Stimulated activated effector memory CD8-positive, alpha-beta T cell treated with anti-CD3 and anti-CD28 coated beads, Interleukin-12 subunit alpha, Interleukin-12 subunit beta, amount 100 ng/mL, for 72 hours (primary cell): ENCODE results near the gene KCNA1.

Source experiments
- ATAC-seq: fragments of 150-1000 bp; cut with Tn5 transposase; 2 replicates; pipeline ENCODE4 v1.10.0; 2021
- DNase-seq, 2 donors: peaks; one replicate each; pipeline ENCODE4 v3.0.0; 2021 to 2022; ENCODE audit warnings: low spot score in 2 of 2
- H3K27ac Mint-ChIP-seq: one replicate; pipeline ENCODE4 v1.8.0; 2022; ENCODE audit warnings: mild to moderate bottlenecking, mixed read lengths
- H3K36me3 Mint-ChIP-seq: one replicate; pipeline ENCODE4 v1.8.0; 2022; ENCODE audit warnings: mild to moderate bottlenecking, mixed read lengths
- H3K4me1 Mint-ChIP-seq: one replicate; pipeline ENCODE4 v1.8.0; 2022; ENCODE audit warnings: mixed read lengths
- H3K4me3 Mint-ChIP-seq: one replicate; pipeline ENCODE4 v1.8.0; 2022; ENCODE audit warnings: mild to moderate bottlenecking, mixed read lengths
- H3K9me3 Mint-ChIP-seq: one replicate; pipeline ENCODE4 v1.8.0; 2022; ENCODE audit warnings: mixed read lengths

The KCNA1 gene

GRCh38 chr12:4943067-4943937, 33.6 kb downstream of the KCNA1 start:
- no peaks in the 10 kb centered on the region for H3K4me1 Mint-ChIP-seq
- H3K36me3 Mint-ChIP-seq, result no peaks in the 10 kb centered on the region
- DNase-seq (no peak), ATAC-seq (no peak)
- H3K27ac Mint-ChIP-seq, result no peak overlapping the region
- no peak overlapping the region for H3K4me3 Mint-ChIP-seq
- H3K9me3 Mint-ChIP-seq, result no peaks in the 10 kb centered on the region

DNA sequence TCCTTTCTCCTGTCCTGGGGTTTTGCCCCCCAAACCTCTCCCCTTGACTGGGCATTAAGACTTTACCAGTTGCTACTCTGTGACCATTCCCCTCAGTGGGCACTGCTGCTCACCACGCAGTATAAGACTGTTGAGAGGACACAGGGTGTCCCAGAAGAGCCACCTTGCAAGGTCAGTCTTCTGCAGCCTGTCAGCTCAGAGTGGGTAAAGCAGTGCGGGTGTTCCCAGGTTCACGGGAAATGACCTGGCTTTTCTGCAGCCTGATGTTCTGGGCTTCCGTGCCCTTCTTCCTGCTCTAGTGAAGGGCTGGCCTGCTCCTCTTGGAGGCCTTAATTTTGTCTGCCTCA, 34.2 kb downstream of the KCNA1 start:
- peak; percentile 49 for ATAC-seq
- Mint-ChIP-seq H3K27ac (no peak overlapping the region), H3K4me3 (no peak overlapping the region)

DNA sequence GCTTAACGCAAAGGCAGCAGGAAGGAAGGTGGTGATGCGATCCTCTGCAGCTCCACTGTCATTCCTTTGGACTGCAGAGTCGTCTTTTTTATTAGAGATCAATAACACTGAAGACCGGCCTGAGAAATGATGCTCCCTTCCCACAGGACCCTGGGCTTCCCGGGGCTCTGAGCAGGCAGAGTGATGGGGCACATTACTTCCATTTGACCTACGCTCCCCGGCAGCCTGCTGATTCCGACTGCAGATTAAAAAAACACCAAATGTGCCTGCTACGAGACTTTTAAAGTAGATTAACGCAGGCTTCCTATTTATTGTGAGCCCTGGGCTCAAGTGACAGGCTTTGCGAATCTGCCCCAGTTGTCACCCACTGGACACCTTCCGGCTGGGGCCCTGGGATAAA, 37.5 kb downstream of the KCNA1 start:
- H3K4me1 Mint-ChIP-seq, result no peaks in the 10 kb centered on the region
- no peaks in the 10 kb centered on the region for H3K9me3 Mint-ChIP-seq
- H3K4me3 Mint-ChIP-seq, result no peak overlapping the region
- no peaks in the 10 kb centered on the region for H3K36me3 Mint-ChIP-seq
- no peak for ATAC-seq
- no peak overlapping the region for H3K27ac Mint-ChIP-seq
- DNase-seq, result no peak

More for the DNA sequence above, 34.2 kb downstream of the KCNA1 start:
- Mint-ChIP-seq H3K4me1 (no peaks in the 10 kb centered on the region), H3K9me3 (no peaks in the 10 kb centered on the region), H3K36me3 (no peaks in the 10 kb centered on the region)
- no peak for DNase-seq

GRCh38 chr12:4951083-4951482, 41.4 kb downstream of the KCNA1 start:
- no peak for DNase-seq
- H3K9me3 Mint-ChIP-seq, result no peaks in the 10 kb centered on the region
- H3K4me3 Mint-ChIP-seq, result no peak overlapping the region

DNA sequence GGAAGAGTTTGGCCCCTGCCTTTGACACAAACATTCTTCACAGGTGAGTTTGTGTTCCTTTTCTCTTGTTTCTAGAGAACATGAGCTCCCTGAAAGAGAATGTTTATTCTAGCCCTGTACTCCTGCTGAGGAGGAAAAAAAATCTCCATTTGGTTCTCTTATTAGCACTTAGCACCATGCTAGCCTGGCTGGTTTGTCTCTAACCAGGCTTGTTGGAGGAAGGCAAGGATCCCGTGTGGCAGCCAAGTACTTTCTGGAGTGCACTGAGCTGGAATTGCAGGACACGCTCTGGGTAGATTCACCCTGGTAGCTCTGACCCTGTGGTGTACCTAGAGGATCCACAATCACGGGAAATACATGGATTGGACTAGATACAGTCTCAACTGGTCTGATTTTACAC, 41.9 kb downstream of the KCNA1 start:
- no peak for DNase-seq
- Mint-ChIP-seq H3K4me1 (no peaks in the 10 kb centered on the region), H3K27ac (no peak overlapping the region), H3K36me3 (no peaks in the 10 kb centered on the region), H3K9me3 (no peaks in the 10 kb centered on the region), H3K4me3 (no peak overlapping the region)
- peak; percentile 8 for ATAC-seq

More at GRCh38 chr12:4951083-4951482, 41.4 kb downstream of the KCNA1 start:
- H3K4me1 Mint-ChIP-seq, result no peaks in the 10 kb centered on the region
- H3K36me3 Mint-ChIP-seq, result no peaks in the 10 kb centered on the region
- H3K27ac Mint-ChIP-seq, result no peak overlapping the region
- ATAC-seq, result no peak

DNA sequence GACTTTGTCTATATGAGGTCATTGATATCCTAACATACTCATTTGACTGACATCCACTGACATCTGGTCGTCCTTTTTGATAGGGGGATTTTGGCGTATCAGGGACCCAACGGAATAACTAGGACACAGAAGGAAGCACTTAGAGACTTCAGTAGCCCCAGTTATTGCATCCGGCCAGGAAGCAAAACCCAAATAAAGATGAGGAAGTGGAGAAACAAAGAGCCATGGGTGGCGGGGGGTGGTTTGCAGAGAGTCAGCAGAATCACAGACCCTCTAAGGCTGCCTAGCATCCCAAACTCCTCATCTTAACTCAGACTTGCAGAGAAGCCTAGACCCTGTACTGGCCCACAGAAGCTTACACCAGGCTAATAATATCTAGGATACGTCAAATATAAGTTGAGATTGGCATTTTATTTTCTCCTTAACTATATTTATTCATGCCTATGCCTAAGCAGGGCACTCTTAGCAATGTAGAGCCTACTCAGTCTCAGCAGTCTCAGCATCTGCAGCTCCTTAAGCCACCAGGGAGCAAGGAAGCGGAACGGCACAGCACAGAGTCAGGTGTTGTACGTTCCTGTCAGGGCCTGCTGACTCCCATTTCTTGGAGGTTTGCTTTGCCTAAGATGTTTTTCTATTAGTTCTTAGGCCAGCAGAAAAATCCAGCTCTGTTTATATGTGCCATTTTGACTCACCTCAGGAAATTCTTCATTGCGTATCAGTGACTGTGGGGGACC, 45.1 kb downstream of the KCNA1 start:
- Mint-ChIP-seq H3K4me3 (no peak overlapping the region), H3K36me3 (no peaks in the 10 kb centered on the region)

DNA sequence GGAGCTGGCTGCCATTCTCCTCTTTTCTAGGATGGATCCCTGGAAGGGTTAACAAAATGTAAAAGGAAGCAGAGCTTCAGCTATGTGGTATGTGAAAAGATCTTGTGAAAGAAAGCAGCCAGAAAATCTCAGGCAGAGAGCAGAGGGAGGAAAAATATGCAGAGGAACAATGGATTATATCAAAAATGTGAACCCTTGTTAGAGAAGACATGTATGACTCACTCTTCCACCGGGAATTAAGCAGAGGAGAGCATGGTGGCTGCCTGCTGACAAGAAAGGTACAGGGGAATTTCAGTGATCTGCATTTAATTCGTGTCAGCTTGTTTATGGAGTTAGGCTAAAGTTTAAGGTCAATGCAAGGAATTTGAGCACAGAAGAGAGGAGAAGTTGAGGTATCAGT, 46.3 kb downstream of the KCNA1 start:
- no peak overlapping the region for H3K27ac Mint-ChIP-seq
- no peak overlapping the region for H3K4me3 Mint-ChIP-seq
- ATAC-seq, result no peak
- no peaks in the 10 kb centered on the region for H3K4me1 Mint-ChIP-seq
- no peaks in the 10 kb centered on the region for H3K9me3 Mint-ChIP-seq
- no peak for DNase-seq
- H3K36me3 Mint-ChIP-seq, result no peaks in the 10 kb centered on the region

More for the DNA sequence above, 45.1 kb downstream of the KCNA1 start:
- no peak for ATAC-seq
- H3K9me3 Mint-ChIP-seq, result no peaks in the 10 kb centered on the region
- DNase-seq, result no peak
- no peaks in the 10 kb centered on the region for H3K4me1 Mint-ChIP-seq
- H3K27ac Mint-ChIP-seq, result no peak overlapping the region

- DNase-seq (no peak), ATAC-seq (no peak)
- no peaks in the 10 kb centered on the region for H3K4me1 Mint-ChIP-seq
These were observed 47.3 kb downstream of the KCNA1 start for GRCh38 chr12:4956968-4957367.

DNA sequence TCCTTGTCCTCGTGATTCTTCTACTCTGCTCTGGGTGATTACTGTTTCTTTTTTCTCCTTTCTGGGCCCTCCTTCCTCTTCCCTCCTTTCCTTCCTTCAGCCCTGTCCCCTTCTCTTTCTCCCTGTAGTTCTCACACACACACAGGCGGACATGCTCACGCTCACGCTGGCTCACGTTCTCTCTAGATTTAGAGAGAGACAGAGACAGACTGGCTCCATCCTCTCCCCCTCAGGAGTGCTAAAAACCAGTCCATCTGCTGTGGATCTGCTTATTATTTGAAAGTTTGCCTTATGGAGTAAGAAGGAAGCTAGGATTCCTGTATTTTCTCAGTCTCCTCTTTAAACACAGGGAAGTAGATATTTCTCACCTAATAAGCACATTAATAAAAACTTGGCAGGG, 48.1 kb downstream of the KCNA1 start:
- Mint-ChIP-seq H3K4me3 (no peak overlapping the region), H3K36me3 (no peaks in the 10 kb centered on the region), H3K4me1 (no peaks in the 10 kb centered on the region), H3K27ac (no peak overlapping the region), H3K9me3 (no peaks in the 10 kb centered on the region)
- ATAC-seq (no peak), DNase-seq (no peak)

More at GRCh38 chr12:4956968-4957367, 47.3 kb downstream of the KCNA1 start:
- Mint-ChIP-seq H3K4me3 (no peak overlapping the region), H3K27ac (no peak overlapping the region), H3K9me3 (no peaks in the 10 kb centered on the region), H3K36me3 (no peaks in the 10 kb centered on the region)

DNA sequence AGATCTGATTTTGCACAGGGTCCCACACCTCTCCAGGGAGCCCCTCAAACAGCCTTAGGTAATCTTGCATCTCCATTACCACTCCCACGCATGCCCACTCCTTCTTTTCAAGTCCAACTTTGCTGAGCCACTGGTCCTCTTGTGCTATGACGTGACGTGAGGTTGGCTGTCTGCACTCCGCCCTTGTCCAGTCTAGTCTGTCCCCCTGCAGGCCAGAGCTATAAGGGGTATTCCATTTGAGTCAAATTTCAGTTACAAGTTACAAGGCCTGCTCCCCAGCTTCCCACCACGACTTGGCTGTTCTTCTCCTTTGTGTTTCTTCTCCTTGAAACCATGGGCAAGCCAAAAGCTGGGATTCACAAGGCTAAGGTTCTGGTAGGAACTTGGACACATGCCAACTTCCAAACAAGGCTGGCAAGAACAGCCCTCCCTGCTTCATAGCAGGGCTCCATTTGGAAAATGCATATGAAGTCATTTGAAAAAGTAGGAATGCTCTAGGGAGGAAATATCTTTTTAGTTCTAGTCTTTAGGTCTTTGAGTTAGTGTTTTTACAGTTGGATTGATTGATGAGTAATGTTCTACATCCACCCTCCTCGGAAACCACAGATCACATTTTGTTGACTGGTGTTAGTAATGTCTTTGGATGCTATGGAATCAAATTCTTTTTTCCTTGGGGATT, 49.1 kb downstream of the KCNA1 start:
- no peak overlapping the region for H3K4me3 Mint-ChIP-seq
- no peaks in the 10 kb centered on the region for H3K4me1 Mint-ChIP-seq
- H3K27ac Mint-ChIP-seq, result no peak overlapping the region
- ATAC-seq (no peak), DNase-seq (no peak)
- no peaks in the 10 kb centered on the region for H3K9me3 Mint-ChIP-seq
- no peaks in the 10 kb centered on the region for H3K36me3 Mint-ChIP-seq

- Mint-ChIP-seq H3K9me3 (no peaks in the 10 kb centered on the region), H3K4me3 (no peak overlapping the region), H3K27ac (no peak overlapping the region), H3K4me1 (no peaks in the 10 kb centered on the region), H3K36me3 (no peaks in the 10 kb centered on the region)
- no peak for ATAC-seq
- DNase-seq, result no peak
These were observed 49.7 kb downstream of the KCNA1 start for GRCh38 chr12:4959381-4959780.

- H3K36me3 Mint-ChIP-seq, result no peaks in the 10 kb centered on the region
- H3K9me3 Mint-ChIP-seq, result no peaks in the 10 kb centered on the region
- H3K27ac Mint-ChIP-seq, result no peak overlapping the region
- no peaks in the 10 kb centered on the region for H3K4me1 Mint-ChIP-seq
- DNase-seq (no peak), ATAC-seq (no peak)
- H3K4me3 Mint-ChIP-seq, result no peak overlapping the region
These were observed 50.3 kb downstream of the KCNA1 start for GRCh38 chr12:4960030-4960429.

GRCh38 chr12:4960547-4960946, 50.8 kb downstream of the KCNA1 start:
- no peak for DNase-seq
- no peak overlapping the region for H3K4me3 Mint-ChIP-seq
- no peak overlapping the region for H3K27ac Mint-ChIP-seq
- H3K9me3 Mint-ChIP-seq, result no peaks in the 10 kb centered on the region
- no peaks in the 10 kb centered on the region for H3K4me1 Mint-ChIP-seq
- no peaks in the 10 kb centered on the region for H3K36me3 Mint-ChIP-seq
- ATAC-seq, result no peak

DNA sequence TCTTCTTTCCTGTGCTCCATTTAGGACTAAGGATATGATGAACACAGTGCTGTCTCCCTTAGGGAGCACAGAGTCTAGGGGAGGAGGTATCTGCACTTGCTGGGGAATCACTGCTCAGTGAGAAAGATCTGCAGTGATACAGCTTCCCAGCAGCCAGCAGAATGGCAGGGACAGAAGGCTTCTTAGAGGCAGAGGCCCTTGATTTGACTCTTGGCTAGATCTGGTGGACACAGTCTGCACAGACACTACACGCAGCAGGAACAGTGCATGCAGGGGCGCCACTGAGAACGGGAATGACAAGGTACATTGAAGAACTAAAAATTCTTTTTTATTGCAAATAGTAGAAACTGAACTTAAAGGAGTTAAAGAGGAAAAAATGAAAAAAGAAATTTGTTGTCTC, 51.6 kb downstream of the KCNA1 start:
- Mint-ChIP-seq H3K9me3 (no peaks in the 10 kb centered on the region), H3K27ac (no peak overlapping the region), H3K36me3 (no peaks in the 10 kb centered on the region), H3K4me3 (no peak overlapping the region), H3K4me1 (no peaks in the 10 kb centered on the region)
- no peak for DNase-seq
- ATAC-seq, result no peak

DNA sequence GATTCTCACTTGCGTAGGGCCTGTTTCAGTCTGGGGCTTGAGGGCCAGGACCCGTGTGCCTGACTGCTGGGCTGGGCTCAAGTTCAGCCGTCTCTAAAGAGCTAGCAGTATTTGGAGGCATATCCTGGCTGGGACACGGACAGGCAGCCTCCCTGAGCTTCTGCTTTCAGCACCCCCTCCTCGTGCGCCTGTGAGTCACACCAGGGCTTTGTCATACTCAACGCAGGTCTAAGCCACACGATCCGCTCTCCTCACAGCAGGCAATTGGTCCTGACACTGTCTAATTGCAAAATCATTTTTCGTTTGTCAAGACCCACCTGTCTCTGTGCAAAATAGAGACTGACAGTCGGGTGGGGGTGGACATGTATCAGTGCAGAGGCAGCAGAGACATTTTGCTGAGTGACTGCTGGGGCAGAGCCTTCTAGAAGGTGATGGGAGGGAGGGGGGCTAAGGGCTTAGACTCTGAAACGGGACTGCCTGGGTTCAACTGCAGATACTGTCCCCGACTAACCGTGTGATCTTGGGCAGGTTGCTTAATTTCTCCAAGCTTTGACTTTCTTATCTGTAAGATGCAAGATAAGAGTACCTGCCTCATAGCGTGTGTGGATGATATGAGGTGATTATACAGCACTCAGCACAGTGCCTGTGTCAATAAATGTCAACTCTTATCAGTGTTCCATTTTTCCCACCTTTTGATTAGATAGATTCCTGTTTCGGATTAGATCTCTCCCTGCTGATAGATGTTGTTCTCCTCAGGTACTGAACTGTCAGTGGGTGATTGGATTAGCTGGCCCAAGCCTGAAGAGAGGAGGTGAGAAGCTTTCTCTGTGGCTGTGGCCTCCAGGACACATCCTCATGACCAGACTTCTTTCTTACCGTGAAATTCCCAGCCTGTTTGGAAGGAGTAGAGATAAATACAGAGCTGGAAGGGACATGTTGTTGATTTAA, 53.1 kb downstream of the KCNA1 start:
- no peak overlapping the region for H3K27ac Mint-ChIP-seq
- ATAC-seq (peak; percentile 15), DNase-seq (no peak)
- no peaks in the 10 kb centered on the region for H3K4me1 Mint-ChIP-seq
- H3K4me3 Mint-ChIP-seq, result no peak overlapping the region
- no peaks in the 10 kb centered on the region for H3K9me3 Mint-ChIP-seq
- no peaks in the 10 kb centered on the region for H3K36me3 Mint-ChIP-seq
